GM18907 (cell line): ENCODE measurements around the gene PDSS2.
"Not testable (repeated sequence)": the region's sequence is repeated elsewhere in the genome, so short reads cannot be mapped to it uniquely, and the experiment has no call there.

ENCODE experiments used
- ATAC-seq: cut with Tn5 transposase; IDR thresholded peaks from one replicate; pipeline ENCODE4 v1.9.1; 2021; ENCODE audit warnings: mild to moderate bottlenecking, moderate library complexity; ENCODE audit not compliant: unreplicated experiment

Gene PDSS2

GRCh38 chr6:107329063-107329860, 130.1 kb downstream of the PDSS2 start:
- no peak for ATAC-seq

GRCh38 chr6:107328081-107328480, 131.3 kb downstream of the PDSS2 start:
- ATAC-seq: no peak

- no peak for ATAC-seq
Observed at GRCh38 chr6:107323133-107323785, 136.1 kb downstream of the PDSS2 start.

GRCh38 chr6:107321793-107322192, 137.6 kb downstream of the PDSS2 start:
- no peak for ATAC-seq

- ATAC-seq: no peak
Observed at GRCh38 chr6:107319906-107320530, 139.3 kb downstream of the PDSS2 start.

GRCh38 chr6:107318100-107318736, 141.1 kb downstream of the PDSS2 start:
- peak; percentile 81 for ATAC-seq

- no peak for ATAC-seq
Observed at GRCh38 chr6:107315114-107315513, 144.2 kb downstream of the PDSS2 start.

- no peak for ATAC-seq
Observed at GRCh38 chr6:107314531-107314939, 144.8 kb downstream of the PDSS2 start.

- ATAC-seq: no peak
Observed at GRCh38 chr6:107313776-107314175, 145.6 kb downstream of the PDSS2 start.

- ATAC-seq: no peak
Observed at GRCh38 chr6:107310362-107310761, 149.0 kb downstream of the PDSS2 start.

- ATAC-seq: no peak
Observed at GRCh38 chr6:107308677-107309076, 150.7 kb downstream of the PDSS2 start.

- not testable (repeated sequence) for ATAC-seq
Observed at GRCh38 chr6:107305994-107306393, 153.4 kb downstream of the PDSS2 start.

- ATAC-seq: no peak
Observed at GRCh38 chr6:107305391-107305790, 154.0 kb downstream of the PDSS2 start.

- ATAC-seq: no peak
Observed at GRCh38 chr6:107304421-107305025, 154.8 kb downstream of the PDSS2 start.

- ATAC-seq: no peak
Observed at GRCh38 chr6:107293350-107293749, 166.0 kb downstream of the PDSS2 start.

- no peak for ATAC-seq
Observed at GRCh38 chr6:107292715-107293271, 166.6 kb downstream of the PDSS2 start.

GRCh38 chr6:107290491-107290890, 168.9 kb downstream of the PDSS2 start:
- no peak for ATAC-seq

- not testable (repeated sequence) for ATAC-seq
Observed at GRCh38 chr6:107289258-107289657, 170.1 kb downstream of the PDSS2 start.

- not testable (repeated sequence) for ATAC-seq
Observed at GRCh38 chr6:107285683-107286082, 173.7 kb downstream of the PDSS2 start.

- ATAC-seq: no peak
Observed at GRCh38 chr6:107284805-107285204, 174.6 kb downstream of the PDSS2 start.

GRCh38 chr6:107280791-107281190, 178.6 kb downstream of the PDSS2 start:
- no peak for ATAC-seq
